SHP77 treated with DMSO at 0.1 percent for 48 hours (cell line): ENCODE data around the gene DENND2C.

Source experiments
- DNase-seq: peaks from one replicate; lab custom pipeline; 2025; lab: John Stamatoyannopoulos, UW

Gene DENND2C, protein sequence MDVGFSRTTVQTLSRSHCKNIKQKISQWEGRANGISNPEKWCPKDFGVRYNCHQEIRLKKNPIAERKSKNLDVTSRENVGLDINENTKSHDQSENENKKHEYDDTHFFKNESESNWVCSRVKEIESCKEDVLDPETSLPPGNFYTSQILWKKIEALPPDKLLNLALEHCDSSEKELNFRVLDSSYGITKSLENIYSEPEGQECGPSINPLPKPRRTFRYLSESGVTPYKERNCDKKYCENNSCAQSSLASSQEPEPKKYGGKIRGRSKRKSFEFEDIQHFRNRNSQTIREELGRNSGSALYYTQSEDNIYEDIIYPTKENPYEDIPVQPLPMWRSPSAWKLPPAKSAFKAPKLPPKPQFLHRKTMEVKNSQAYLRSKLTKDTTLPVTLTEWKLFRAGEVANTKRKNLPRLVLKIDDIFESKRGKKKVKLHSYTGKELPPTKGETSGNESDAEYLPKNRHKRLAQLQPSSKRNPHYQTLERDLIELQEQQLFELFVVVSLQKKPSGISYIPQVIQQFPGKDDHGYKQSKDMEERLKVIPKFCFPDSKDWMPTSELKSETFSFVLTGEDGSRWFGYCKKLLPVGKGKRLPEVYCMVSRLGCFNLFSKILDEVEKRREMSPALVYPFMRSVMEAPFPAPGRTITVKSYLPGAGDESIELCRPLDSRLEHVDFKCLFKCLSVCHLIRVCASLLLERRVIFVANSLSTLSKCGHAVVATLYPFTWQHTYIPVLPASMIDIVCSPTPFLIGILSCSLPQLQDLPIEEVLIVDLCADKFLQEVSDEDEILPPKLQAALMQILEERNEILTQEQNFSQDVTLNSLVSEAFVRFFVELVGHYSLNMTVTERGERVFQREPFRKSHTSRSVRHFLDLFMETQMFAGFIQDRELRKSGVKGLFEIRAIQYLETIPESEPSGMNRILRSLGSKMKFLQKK

DNA sequence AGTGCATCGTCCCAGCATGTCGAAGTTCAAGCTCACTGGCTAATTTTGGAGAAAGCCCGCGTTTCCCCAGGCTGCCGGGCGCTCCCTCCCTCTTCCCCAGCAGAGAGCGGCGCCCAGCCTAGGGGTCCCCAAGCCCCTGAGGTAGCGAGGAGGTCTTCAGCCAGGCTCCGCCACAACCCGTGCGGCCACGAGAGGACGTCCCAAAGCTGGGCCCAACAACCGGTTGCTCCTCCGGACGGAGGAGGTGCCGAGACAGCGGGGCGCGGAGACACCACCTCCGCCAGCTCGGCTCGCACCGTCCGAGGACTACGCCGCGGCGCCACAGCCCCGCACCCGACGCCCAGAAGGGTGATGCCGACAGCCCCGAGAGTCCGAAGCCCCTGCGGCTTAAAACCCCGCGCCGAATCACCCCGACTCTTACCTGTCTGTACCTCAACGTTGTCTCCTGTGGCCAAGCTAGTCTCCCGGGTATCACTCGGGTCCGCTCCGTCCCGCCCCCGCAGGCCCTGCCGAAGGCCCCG, at the start of gene DENND2C:
DENND2C (minus strand) TSS at position 488 of the 521 bp plus-strand sequence. CDS start 44,065 bp downstream, outside the sequence.
- DNase-seq, result no peak

GRCh38 chr1:114719424-114719787, 49.6 kb upstream of the DENND2C start:
- no peak for DNase-seq

- no peak for DNase-seq
These were observed 49.0 kb upstream of the DENND2C start for GRCh38 chr1:114718661-114719423.

GRCh38 chr1:114716304-114717170, 46.7 kb upstream of the DENND2C start, which contains the start of gene NRAS:
Gene NRAS (minus strand): TSS chr1:114716771. CDS start chr1:114716160, 611 bp downstream.
- peak; percentile 60 for DNase-seq

DNA sequence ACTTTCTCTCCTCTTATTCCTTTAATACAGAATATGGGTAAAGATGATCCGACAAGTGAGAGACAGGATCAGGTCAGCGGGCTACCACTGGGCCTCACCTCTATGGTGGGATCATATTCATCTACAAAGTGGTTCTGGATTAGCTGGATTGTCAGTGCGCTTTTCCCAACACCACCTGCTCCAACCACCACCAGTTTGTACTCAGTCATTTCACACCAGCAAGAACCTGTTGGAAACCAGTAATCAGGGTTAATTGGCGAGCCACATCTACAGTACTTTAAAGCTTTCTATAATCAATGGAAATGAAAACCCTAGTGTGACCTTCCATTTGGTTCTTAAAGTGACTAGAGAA, 46.1 kb upstream of the DENND2C start:
- DNase-seq, result no peak

- DNase-seq, result no peak
These were observed 43.1 kb upstream of the DENND2C start for GRCh38 chr1:114712977-114713376.

GRCh38 chr1:114710360-114710759, 40.5 kb upstream of the DENND2C start:
- DNase-seq, result no peak

GRCh38 chr1:114707604-114708003, 37.8 kb upstream of the DENND2C start:
- DNase-seq, result no peak

- DNase-seq, result no peak
These were observed 33.4 kb upstream of the DENND2C start for GRCh38 chr1:114703242-114703641.

- no peak for DNase-seq
These were observed 32.9 kb upstream of the DENND2C start for GRCh38 chr1:114702737-114703136.

GRCh38 chr1:114701931-114702330, 32.1 kb upstream of the DENND2C start:
- no peak for DNase-seq

GRCh38 chr1:114700036-114700600, 30.3 kb upstream of the DENND2C start:
- no peak for DNase-seq

DNA sequence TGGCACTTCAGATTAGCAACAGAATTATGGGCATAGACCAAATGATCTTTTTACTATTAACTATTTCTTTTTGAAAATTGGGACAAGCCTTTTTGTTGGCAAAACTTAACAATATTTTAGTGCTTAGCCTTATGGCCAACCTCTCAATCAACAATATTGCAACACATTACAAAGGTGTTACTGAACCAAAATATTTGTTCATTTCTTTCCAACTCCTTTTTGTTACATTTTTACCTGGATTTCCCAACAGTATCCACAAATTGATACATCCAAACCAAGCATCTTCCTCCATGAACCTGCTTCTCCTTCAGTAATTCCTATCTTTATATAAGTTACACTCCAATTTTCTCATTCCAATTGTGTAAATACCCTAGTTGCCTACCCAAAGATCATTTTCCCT, 27.0 kb upstream of the DENND2C start:
- no peak for DNase-seq

- DNase-seq, result no peak
These were observed 25.7 kb upstream of the DENND2C start, which contains the start of gene AMPD1 for GRCh38 chr1:114695430-114696058. Gene AMPD1 (minus strand): TSS chr1:114695546. CDS start chr1:114695471, 75 bp downstream.

DNA sequence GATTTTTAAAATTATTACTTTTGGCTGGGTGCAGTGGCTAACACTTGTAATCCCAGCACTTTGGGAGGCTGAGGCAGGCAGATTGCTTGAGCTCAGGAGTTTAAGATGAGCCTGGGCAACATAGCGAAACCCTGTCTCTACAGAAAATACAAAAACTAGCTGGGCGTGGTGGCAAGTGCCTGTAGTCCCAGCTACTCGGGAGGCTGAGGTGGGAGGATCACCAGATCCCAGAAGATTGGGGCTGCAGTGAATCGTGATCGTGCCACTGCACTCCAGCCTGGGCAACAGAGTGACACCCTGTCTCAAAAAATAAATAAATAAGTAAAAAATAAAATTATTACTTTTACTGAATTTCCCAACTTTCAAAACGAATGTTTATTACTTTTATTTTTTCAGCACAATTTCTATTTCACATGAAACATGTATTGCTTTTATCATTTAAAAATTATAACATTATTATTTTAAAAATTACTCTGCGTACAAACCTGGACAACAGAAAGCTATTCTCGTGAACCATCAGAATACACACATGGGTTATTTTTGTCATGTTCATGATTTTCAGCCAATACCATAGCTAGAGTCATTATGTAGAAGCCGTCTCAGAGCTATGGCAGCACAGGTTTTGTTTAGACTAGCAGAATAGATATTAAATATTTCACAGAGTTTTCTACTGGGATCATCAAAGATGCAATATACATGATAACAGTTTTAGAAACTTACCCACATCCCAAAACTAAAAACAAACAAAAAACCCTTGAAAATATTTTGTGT, 24.9 kb upstream of the DENND2C start:
- no peak for DNase-seq

- no peak for DNase-seq
These were observed 23.1 kb upstream of the DENND2C start for GRCh38 chr1:114692947-114693346.

GRCh38 chr1:114691061-114691460, 21.2 kb upstream of the DENND2C start:
- DNase-seq, result no peak

- DNase-seq, result no peak
These were observed 20.3 kb upstream of the DENND2C start for GRCh38 chr1:114690148-114690547.

DNA sequence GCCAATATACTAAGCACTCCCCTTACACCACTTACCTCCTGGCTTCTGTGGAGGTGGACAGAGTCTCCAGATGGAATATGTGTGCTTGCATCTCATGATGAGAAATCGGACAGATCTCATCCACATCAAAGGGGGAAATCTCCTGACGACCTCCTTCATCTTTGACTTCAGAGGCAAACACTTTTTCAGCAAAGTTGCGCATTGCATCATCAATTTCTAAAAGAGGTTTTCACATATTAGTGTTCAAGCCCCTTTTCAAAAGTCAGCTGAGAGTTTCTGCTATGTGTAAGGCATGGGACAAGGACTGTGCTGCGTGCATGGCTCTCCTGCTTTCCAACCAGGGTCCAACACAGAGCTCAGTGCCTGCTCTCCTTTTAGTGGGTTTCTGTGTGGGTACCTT, 18.7 kb upstream of the DENND2C start:
- DNase-seq, result no peak
